Transverse colon (tissue), 4 donors: ENCODE results near the gene GINM1. TPM values are rescaled to one million over a fixed set of nuclear protein-coding genes. Genes with fewer than 3 reads are reported as not detected.
A peak's percentile ranks its signal among the peaks of the same experiment; 100 is the strongest.

Source experiments
- DNase-seq: peaks from one replicate; pipeline ENCODE4 v3.0.0-alpha.2; 2019
- H3K27ac ChIP-seq, 4 donors: fragments of 200-600 bp; sonication (generic); 2 replicates each; pipeline ENCODE4 v1.5.1; 2016 to 2018; ENCODE audit warnings: inconsistent platforms in 4 of 4
- H3K27me3 ChIP-seq: fragments of 200-600 bp; sonication (generic); 2 replicates; pipeline ENCODE4 v1.5.1; 2017; ENCODE audit warnings: inconsistent platforms
- H3K36me3 ChIP-seq, 4 donors: fragments of 200-600 bp; sonication (generic); 2 replicates each; pipeline ENCODE4 v1.5.1; 2017 to 2019; ENCODE audit warnings: inconsistent platforms in 4 of 4
- H3K4me1 ChIP-seq, 4 donors: fragments of 200-600 bp; sonication (generic); 2 replicates each; pipeline ENCODE4 v1.5.1; 2017 to 2020; ENCODE audit warnings: inconsistent platforms in 4 of 4
- H3K4me3 ChIP-seq, 4 donors: fragments of 200-600 bp; sonication (generic); 1 replicate in 1 of 4; 2 replicates in 3 of 4; pipeline versions ENCODE4 v1.5.1 to v1.6.1; 2017 to 2019; ENCODE audit warnings: inconsistent platforms in 4 of 4
- H3K9me3 ChIP-seq, 2 donors: fragments of 200-600 bp; sonication (generic); 2 replicates each; pipeline ENCODE4 v1.5.1; 2017 to 2019; ENCODE audit warnings: inconsistent platforms in 2 of 2
- EP300 ChIP-seq: sonication (generic); formaldehyde crosslinking; IDR thresholded peaks from one replicate; pipeline ENCODE4 v1.6.1; 2017; ENCODE audit warnings: antibody characterized with exemption, low read depth
- POLR2A ChIP-seq: fragments of 450-650 bp; IDR thresholded peaks from one replicate; pipeline ENCODE4 v1.6.1; 2016; ENCODE audit warnings: antibody characterized with exemption, mild to moderate bottlenecking, moderate library complexity
- POLR2AphosphoS5 ChIP-seq, 3 donors: sonication (generic); formaldehyde crosslinking; IDR thresholded peaks; one replicate each; pipeline ENCODE4 v1.6.1; 2016; ENCODE audit warnings: antibody characterized with exemption in 3 of 3
- WGBS, 2 donors: methylation state at CpG; one replicate each; pipeline ENCODE4 v1.1.5; 2018; ENCODE audit warnings: low coverage in 1 of 2; 5-methylcytosine and 5-hydroxymethylcytosine counted together
- in situ Hi-C, 4 donors: fragments of 200-750 bp; cut with MboI; loops; one replicate each; pipeline versions ENCODE4 v1.15.0 to v1.15.1; 2017; ENCODE audit warnings: low sequenced_read_pairs in 3 of 4, low pct_ligation_motif_present in 1 of 4, low pct_unique_long_range_greater_than_20kb in 1 of 4
- intact Hi-C: fragments of 100-400 bp; cut with DNase I; formaldehyde crosslinking; loops from one replicate; pipeline ENCODE4 v1.15.1; 2023; ENCODE audit warnings: low total_unique reads
- total RNA-seq, 4 donors: library from RNA; depleted of rRNA; stranded (reverse); fragments of >200 nt; gene quantifications; one replicate each; pipeline ENCODE4 v1.1.0, GENCODE V29; 2016
- TF ChIP-seq, protein P1 (sequence below), 5 experiments: fragments of 200-600 bp in 3 of 5; fragments of 450-650 bp in 2 of 5; sonication (generic) in 3 of 5; IDR thresholded peaks; 1 replicate in 2 of 5; 2 replicates in 3 of 5; pipeline ENCODE4 v1.5.1; 2016 to 2017; ENCODE audit warnings: antibody characterized with exemption in 5 of 5, inconsistent platforms in 3 of 5, mild to moderate bottlenecking in 2 of 5, moderate library complexity in 1 of 5

GINM1 gene
- total RNA-seq: 10 to 100 TPM; 19.1 to 49.6 (median 35.9) TPM

GRCh38 chr6:149565527-149566409 lies at the start of gene GINM1:
Gene GINM1, plus strand, starts transcription at chr6:149566375. Its CDS starts 40 bp downstream, at chr6:149566415.
- intact Hi-C loops: no loop called here
- peak; percentile 97 for DNase-seq
- Histone ChIP-seq H3K27me3 (peaks cover 4% of the 10 kb centered on the region), H3K36me3 (no peaks in the 10 kb centered on the region), H3K4me1 (peaks cover 11 to 25% (median 16%) of the 10 kb centered on the region in 4 donors), H3K4me3 (peak within 1 kb of the TSS; percentile 70 to 94 (median 82)), H3K27ac (peak within 1 kb of the TSS; percentile 91 to 93 (median 92)), H3K9me3 (no peaks in the 10 kb centered on the region)
- in situ Hi-C loops: loop anchor here in 1 of 4 donors (25.0 kb wide), 1 partner anchor 147 kb away; the partner anchor contains the start of gene LATS1
- TF ChIP-seq, protein P1, sequence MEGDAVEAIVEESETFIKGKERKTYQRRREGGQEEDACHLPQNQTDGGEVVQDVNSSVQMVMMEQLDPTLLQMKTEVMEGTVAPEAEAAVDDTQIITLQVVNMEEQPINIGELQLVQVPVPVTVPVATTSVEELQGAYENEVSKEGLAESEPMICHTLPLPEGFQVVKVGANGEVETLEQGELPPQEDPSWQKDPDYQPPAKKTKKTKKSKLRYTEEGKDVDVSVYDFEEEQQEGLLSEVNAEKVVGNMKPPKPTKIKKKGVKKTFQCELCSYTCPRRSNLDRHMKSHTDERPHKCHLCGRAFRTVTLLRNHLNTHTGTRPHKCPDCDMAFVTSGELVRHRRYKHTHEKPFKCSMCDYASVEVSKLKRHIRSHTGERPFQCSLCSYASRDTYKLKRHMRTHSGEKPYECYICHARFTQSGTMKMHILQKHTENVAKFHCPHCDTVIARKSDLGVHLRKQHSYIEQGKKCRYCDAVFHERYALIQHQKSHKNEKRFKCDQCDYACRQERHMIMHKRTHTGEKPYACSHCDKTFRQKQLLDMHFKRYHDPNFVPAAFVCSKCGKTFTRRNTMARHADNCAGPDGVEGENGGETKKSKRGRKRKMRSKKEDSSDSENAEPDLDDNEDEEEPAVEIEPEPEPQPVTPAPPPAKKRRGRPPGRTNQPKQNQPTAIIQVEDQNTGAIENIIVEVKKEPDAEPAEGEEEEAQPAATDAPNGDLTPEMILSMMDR (IDR thresholded peaks at IDR 0.05): peak; percentile 58 to 88 (median 64)
- TF ChIP-seq POLR2AphosphoS5 (IDR thresholded peaks at IDR 0.05) (peak; percentile 30 to 74 (median 49)), EP300 (no peak), POLR2A (no peak)
- WGBS, 2 donors: 0% methylated on average over 16 to 49 of the region's 59 CpGs

DNA sequence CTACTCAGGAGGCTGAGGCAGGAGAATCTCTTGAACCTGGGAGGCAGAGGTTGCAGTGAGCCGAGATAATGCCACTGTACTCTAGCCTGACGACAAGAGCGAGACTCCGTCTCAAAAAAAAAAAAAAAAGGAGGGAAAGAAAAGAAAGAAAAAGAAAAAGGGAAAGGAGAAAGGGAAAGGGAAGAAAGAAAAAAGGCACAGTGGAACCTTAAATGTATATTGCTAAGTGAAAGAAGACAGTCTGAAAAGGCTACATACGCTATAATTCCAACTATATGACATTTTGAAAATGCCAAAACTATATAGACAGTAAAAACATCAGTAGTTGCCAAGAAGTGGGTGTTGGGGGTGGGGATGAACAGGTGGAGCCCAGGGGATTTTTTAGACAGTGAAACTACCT lies 36.5 kb upstream of the GINM1 start:
- in situ Hi-C loops: no loop called here
- H3K36me3 ChIP-seq: peaks cover 0 to 79% (median 32%) of the 10 kb centered on the region in 4 donors
- H3K4me1 ChIP-seq: no peaks in the 10 kb centered on the region
- WGBS, 2 donors: 96 to 100% methylated on average over 2 to 5 of the region's 5 CpGs
- intact Hi-C loops: no loop called here
- no peaks in the 10 kb centered on the region for H3K27me3 ChIP-seq
- H3K27ac ChIP-seq: no peak overlapping the region
- TF ChIP-seq EP300: no peak
- TF ChIP-seq POLR2AphosphoS5 (IDR thresholded peaks at IDR 0.05): no peak
- TF ChIP-seq, protein P1 (IDR thresholded peaks at IDR 0.05): no peak
- no peak for TF ChIP-seq POLR2A
- no peak for DNase-seq
- H3K4me3 ChIP-seq: no peak overlapping the region
- no peaks in the 10 kb centered on the region for H3K9me3 ChIP-seq

GRCh38 chr6:149534742-149535141 lies 31.4 kb upstream of the GINM1 start:
- TF ChIP-seq POLR2AphosphoS5 (IDR thresholded peaks at IDR 0.05) (no peak), EP300 (no peak), POLR2A (no peak)
- TF ChIP-seq, protein P1 (IDR thresholded peaks at IDR 0.05): no peak
- no peak for DNase-seq
- no peaks in the 10 kb centered on the region for H3K27me3 ChIP-seq
- H3K9me3 ChIP-seq: no peaks in the 10 kb centered on the region
- no peak overlapping the region for H3K4me3 ChIP-seq
- peaks cover 0 to 84% (median 40%) of the 10 kb centered on the region in 4 donors for H3K36me3 ChIP-seq
- in situ Hi-C loops (no loop called here), intact Hi-C loops (no loop called here)
- no peaks in the 10 kb centered on the region for H3K4me1 ChIP-seq
- 100% methylated on average over 1 of the region's 1 CpG for WGBS, 2 donors
- no peak overlapping the region for H3K27ac ChIP-seq

DNA sequence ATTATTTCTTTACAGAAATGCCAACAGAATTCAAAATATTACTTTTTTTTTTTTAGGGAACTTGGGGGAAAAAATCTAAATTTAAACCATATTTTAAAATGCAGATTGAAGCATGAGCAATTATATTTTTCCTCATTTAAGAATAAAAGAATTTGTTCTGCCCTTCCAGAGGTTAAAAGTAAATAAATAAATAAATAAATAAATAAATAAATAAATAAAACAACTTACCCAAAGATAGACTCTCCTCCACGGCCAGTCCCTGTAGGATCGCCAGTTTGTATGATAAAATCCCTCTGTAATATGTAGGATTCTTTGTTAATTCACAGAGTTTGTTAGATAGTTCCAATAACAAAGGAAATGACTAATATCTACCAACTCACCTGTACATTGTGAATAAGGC lies 25.0 kb upstream of the GINM1 start:
- in situ Hi-C loops: no loop called here
- no peak overlapping the region for H3K27ac ChIP-seq
- 85 to 92% methylated on average over 2 of the region's 2 CpGs for WGBS, 2 donors
- no peak overlapping the region for H3K4me3 ChIP-seq
- intact Hi-C loops: no loop called here
- no peaks in the 10 kb centered on the region for H3K27me3 ChIP-seq
- TF ChIP-seq EP300 (no peak), POLR2A (no peak)
- TF ChIP-seq, protein P1 (IDR thresholded peaks at IDR 0.05): no peak
- H3K36me3 ChIP-seq: peaks cover 0 to 46% (median 18%) of the 10 kb centered on the region in 4 donors
- no peak for DNase-seq
- H3K9me3 ChIP-seq: no peaks in the 10 kb centered on the region
- peaks cover 6 to 29% (median 19%) of the 10 kb centered on the region in 4 donors for H3K4me1 ChIP-seq
